ENCODE data around the gene ANKRD9.

DNA sequence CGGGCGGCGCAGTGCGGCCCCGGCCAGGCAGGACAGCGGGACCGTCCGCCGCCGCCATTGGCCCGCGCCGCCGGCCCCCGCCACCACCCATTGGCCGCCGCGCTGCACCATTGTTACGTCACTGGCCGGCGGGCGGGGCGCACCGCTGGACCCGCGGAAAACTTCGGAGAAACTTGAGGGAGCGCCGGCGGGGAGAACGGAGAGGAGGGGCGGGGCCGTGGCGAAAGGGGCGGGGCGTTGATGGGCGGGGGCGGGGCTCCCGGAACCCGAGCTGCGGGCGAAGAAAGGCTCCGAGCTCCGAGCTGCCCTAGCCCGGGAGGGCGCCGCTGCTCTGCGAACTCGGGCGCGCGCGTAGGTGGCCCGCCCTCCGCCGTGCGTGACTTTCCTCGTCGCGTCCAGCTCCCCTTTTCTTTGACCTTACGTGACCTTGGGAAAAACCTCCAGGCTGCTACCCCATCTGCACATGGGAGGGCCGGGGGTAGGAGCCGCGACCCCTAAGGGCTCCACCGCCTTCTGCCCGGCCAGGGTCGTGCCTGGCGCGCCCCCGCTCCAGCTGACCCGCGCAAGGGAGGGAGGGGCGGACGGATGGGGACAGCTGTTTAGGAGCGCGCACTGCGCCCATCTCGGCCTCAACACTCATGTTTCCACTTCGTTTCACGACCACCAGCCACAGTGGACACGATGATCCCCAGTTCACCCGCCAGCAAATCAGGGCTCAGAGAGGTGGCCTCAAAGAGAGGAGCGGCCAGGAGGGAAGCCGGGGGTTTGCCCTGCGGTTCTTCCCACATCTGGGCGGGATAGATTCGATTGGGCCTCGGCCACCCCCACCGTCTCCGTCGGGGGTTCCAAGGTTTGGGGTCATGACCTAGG lies at the start of gene ANKRD9:
- TF ChIP-seq, protein P1, sequence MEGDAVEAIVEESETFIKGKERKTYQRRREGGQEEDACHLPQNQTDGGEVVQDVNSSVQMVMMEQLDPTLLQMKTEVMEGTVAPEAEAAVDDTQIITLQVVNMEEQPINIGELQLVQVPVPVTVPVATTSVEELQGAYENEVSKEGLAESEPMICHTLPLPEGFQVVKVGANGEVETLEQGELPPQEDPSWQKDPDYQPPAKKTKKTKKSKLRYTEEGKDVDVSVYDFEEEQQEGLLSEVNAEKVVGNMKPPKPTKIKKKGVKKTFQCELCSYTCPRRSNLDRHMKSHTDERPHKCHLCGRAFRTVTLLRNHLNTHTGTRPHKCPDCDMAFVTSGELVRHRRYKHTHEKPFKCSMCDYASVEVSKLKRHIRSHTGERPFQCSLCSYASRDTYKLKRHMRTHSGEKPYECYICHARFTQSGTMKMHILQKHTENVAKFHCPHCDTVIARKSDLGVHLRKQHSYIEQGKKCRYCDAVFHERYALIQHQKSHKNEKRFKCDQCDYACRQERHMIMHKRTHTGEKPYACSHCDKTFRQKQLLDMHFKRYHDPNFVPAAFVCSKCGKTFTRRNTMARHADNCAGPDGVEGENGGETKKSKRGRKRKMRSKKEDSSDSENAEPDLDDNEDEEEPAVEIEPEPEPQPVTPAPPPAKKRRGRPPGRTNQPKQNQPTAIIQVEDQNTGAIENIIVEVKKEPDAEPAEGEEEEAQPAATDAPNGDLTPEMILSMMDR (IDR thresholded peaks at IDR 0.05 in 8 of 11, conservative IDR thresholded peaks at IDR 0.05 in 3 of 11) = peak in 1 of 11 experiments; percentile 6
- TF ChIP-seq POLR2A (IDR thresholded peaks at IDR 0.05) = no peak
- peak in 2 of 3 donors; percentile 66 to 73 for TF ChIP-seq POLR2AphosphoS5 (IDR thresholded peaks at IDR 0.05)

All from spleen (tissue), 7 donors.